Aorta (tissue), 5 donors: ENCODE results near the gene SHISA2. TPM values are rescaled to one million over a fixed set of nuclear protein-coding genes. Genes with fewer than 3 reads are reported as not detected.

Experiments
- ATAC-seq: fragments of 200-7000 bp; cut with Tn5 transposase; one replicate; pipeline ENCODE4 v1.9.1; 2022; ENCODE audit warnings: moderate library complexity; ENCODE audit not compliant: low FRiP score
- DNase-seq, 2 donors: peaks; one replicate each; pipeline ENCODE4 v3.0.0-alpha.2; 2020
- H3K27ac ChIP-seq, 2 donors: one replicate each; pipeline ENCODE4 v1.5.1; 2013; ENCODE audit warnings: low read length in 2 of 2, mild to moderate bottlenecking in 2 of 2, moderate library complexity in 2 of 2, control low read depth in 1 of 2, inconsistent platforms in 1 of 2, low read depth in 1 of 2
- H3K27me3 ChIP-seq, 2 donors: one replicate each; pipeline ENCODE4 v1.6.1; 2013; ENCODE audit warnings: control low read depth in 1 of 2, low read length in 1 of 2, mild to moderate bottlenecking in 1 of 2, moderate library complexity in 1 of 2; ENCODE audit not compliant: insufficient read depth in 2 of 2, control insufficient read depth in 1 of 2
- H3K36me3 ChIP-seq, 2 donors: one replicate each; pipeline ENCODE4 v1.6.1; 2013; ENCODE audit warnings: control low read depth in 1 of 2, low read length in 1 of 2, mild to moderate bottlenecking in 1 of 2; ENCODE audit not compliant: insufficient read depth in 2 of 2, control insufficient read depth in 1 of 2
- H3K4me1 ChIP-seq, 2 donors: one replicate each; pipeline ENCODE4 v1.6.1; 2013; ENCODE audit warnings: low read length in 2 of 2, control low read depth in 1 of 2, mild to moderate bottlenecking in 1 of 2, moderate library complexity in 1 of 2; ENCODE audit not compliant: insufficient read depth in 2 of 2, control insufficient read depth in 1 of 2
- H3K4me3 ChIP-seq, 2 donors: one replicate each; pipeline ENCODE4 v1.5.1; 2013; ENCODE audit warnings: low read length in 2 of 2, control low read depth in 1 of 2, mild to moderate bottlenecking in 1 of 2
- H3K9me3 ChIP-seq: one replicate; pipeline ENCODE4 v1.6.1; 2013; ENCODE audit warnings: mild to moderate bottlenecking, low read length; ENCODE audit not compliant: control insufficient read depth
- WGBS, 2 donors: extraction: QIAGEN DNeasy Blood & Tissue Kit; methylation state at CpG; one replicate each; pipeline ENCODE4 v1.1.7; 2013; 5-methylcytosine and 5-hydroxymethylcytosine counted together
- intact Hi-C, 2 donors: fragments of 100-400 bp; cut with DNase I; formaldehyde crosslinking; loops; one replicate each; pipeline versions ENCODE4 v1.14.2 to v1.15.0; 2022
- polyA plus RNA-seq, 2 donors: library from polyadenylated mRNA; stranded (reverse); fragments of 200-250 nt; gene quantifications; one replicate each; pipeline ENCODE4 v1.2.3, GENCODE V29; 2013
- total RNA-seq, 2 donors: library from RNA; stranded (reverse); fragmentation: NEBNext Ultra II Directional; extraction: Animal tissue kit (Norgen Biotek cat#: 25700); gene quantifications; one replicate each; pipeline ENCODE4 v1.2.1, GENCODE V29; 2021
- donor health status: healthy with polysubstance abuse.
- donor health status: Bipolar disorder and iron deficiency.
- donor health status: DM: no; HTN: no; CAD: no.
- donor health status: DM: no; HTN: no; CAD: no.
- donor health status: DM: yes; HTN: yes; CAD: no.

The SHISA2 gene
- total and polyA plus RNA-seq, 4 donors, result 0.19 to 0.66 TPM; not detected in 2

DNA sequence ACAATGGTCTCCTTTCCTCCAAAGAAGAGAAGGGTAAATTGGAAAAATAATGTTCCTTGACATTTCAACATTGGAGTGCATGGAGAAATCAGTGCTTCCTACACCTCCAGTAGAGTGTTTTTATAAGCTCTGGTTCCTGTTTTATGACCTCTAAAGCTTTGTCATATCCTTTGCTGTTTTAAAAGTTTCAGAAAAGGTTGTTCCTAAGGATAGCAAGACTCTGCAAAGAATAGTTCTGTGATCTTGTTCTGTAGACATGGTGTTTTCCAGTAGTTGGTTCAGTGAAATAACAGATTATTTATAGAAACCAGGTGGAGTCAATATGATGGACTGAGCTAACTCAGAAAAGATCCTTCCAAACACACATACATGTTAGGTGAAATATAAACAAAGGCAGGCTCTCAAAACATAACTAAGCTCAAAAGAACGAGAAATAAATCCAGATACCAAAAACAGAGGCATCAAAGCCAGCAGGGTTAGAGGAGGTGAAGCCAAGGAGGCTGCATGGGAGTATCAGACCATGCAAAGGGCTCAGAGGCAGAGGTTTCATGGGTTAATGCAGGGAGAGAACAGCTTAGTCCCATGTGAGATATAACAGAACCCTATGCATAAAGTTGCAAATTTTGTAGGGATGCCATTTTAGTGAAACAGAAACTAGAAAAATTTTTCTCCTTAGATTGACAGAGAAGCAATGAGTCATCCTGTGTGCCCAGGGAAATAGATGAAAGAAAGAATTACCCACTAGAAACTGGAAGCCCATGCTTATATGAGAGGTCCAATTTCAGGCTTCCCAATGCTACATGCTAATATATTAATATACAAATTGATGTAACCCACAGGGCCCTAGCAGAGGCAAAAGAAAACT lies 44.3 kb downstream of the SHISA2 start:
- H3K27me3 ChIP-seq, result no peaks in the 10 kb centered on the region
- intact Hi-C loops, result no loop called here

More for the DNA sequence above, 44.3 kb downstream of the SHISA2 start:
- Histone ChIP-seq H3K27ac (no peak overlapping the region), H3K36me3 (no peaks in the 10 kb centered on the region), H3K9me3 (no peaks in the 10 kb centered on the region), H3K4me3 (no peak overlapping the region), H3K4me1 (no peaks in the 10 kb centered on the region)
- ATAC-seq, result no peak
- DNase-seq, result no peak
- 25 to 31% methylated on average over 1 of the region's 1 CpG for WGBS, 2 donors

Other genes starting within 250 kb of the SHISA2 start
- 10 to 100 TPM; 23.2 to 28.9 TPM for gene RNF6, start 170.3 kb upstream of the SHISA2 start, total RNA-seq
- gene RNF6, start 170.3 kb upstream of the SHISA2 start, polyA plus RNA-seq, result 10 to 100 TPM; 13.1 to 16.0 TPM
- gene CDK8, start 202.1 kb upstream of the SHISA2 start, total RNA-seq, result 10 to 100 TPM; 10.5 to 10.6 TPM
- gene CDK8, start 202.1 kb upstream of the SHISA2 start, polyA plus RNA-seq, result 10 to 100 TPM in 1 of 2 donors, 1 to 10 TPM in 1; 9.6 to 16.9 TPM